ENCODE data around the gene ARL10.

DNA sequence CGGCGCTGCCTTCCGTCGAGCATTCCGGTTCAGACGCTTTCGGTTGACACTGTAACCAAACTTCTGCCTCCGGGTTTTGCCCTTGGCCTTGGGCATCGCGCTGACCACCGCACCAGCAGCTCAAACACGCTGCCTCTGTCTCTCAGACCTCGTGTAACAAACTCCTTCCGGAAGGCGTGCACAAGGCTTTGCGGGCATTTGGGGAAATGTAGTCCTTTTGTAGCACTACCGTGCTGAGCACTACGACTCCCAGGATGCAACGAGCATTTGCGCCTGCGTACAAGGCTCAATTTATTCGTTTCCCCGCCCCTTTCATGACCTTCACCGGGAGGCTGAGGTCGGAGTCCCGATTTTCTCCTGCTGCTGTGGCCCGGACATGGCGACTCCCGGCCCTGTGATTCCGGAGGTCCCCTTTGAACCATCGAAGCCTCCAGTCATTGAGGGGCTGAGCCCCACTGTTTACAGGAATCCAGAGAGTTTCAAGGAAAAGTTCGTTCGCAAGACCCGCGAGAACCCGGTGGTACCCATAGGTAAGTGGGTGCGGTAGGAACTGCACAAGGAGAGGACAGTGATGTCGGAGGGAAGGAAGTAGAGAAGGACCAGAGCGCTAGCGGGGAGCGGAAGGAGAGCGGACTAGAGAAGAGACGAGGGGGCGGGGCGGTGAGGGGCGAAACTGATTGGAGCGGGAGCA is 23.3 kb downstream of the ARL10 start, which contains the start of the genes HIGD2A and NOP16:
- TF ChIP-seq, protein P1, sequence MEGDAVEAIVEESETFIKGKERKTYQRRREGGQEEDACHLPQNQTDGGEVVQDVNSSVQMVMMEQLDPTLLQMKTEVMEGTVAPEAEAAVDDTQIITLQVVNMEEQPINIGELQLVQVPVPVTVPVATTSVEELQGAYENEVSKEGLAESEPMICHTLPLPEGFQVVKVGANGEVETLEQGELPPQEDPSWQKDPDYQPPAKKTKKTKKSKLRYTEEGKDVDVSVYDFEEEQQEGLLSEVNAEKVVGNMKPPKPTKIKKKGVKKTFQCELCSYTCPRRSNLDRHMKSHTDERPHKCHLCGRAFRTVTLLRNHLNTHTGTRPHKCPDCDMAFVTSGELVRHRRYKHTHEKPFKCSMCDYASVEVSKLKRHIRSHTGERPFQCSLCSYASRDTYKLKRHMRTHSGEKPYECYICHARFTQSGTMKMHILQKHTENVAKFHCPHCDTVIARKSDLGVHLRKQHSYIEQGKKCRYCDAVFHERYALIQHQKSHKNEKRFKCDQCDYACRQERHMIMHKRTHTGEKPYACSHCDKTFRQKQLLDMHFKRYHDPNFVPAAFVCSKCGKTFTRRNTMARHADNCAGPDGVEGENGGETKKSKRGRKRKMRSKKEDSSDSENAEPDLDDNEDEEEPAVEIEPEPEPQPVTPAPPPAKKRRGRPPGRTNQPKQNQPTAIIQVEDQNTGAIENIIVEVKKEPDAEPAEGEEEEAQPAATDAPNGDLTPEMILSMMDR (IDR thresholded peaks at IDR 0.05) = peak in 1 of 3 donors; percentile 58
- peak; percentile 76 to 93 (median 83) for TF ChIP-seq POLR2AphosphoS5 (IDR thresholded peaks at IDR 0.05)

All from breast epithelium (tissue), 3 donors.